Choroid plexus epithelial cell (primary cell): ENCODE results near the gene ELL.

Source experiments
- DNase-seq: peaks from one replicate; pipeline ENCODE4 v3.0.0-alpha.2; 2010; ENCODE audit warnings: low read depth
- H3K4me3 ChIP-seq: 2 replicates; pipeline ENCODE4 v1.5.1; 2011; ENCODE audit warnings: low read depth, mild to moderate bottlenecking, control low read depth, low read length, moderate library complexity
- CTCF ChIP-seq: conservative IDR thresholded peaks from 2 replicates; pipeline ENCODE4 v1.5.1; 2011; ENCODE audit warnings: low read depth, mild to moderate bottlenecking, control low read depth, inconsistent platforms, low read length, moderate library complexity

Gene ELL

DNA sequence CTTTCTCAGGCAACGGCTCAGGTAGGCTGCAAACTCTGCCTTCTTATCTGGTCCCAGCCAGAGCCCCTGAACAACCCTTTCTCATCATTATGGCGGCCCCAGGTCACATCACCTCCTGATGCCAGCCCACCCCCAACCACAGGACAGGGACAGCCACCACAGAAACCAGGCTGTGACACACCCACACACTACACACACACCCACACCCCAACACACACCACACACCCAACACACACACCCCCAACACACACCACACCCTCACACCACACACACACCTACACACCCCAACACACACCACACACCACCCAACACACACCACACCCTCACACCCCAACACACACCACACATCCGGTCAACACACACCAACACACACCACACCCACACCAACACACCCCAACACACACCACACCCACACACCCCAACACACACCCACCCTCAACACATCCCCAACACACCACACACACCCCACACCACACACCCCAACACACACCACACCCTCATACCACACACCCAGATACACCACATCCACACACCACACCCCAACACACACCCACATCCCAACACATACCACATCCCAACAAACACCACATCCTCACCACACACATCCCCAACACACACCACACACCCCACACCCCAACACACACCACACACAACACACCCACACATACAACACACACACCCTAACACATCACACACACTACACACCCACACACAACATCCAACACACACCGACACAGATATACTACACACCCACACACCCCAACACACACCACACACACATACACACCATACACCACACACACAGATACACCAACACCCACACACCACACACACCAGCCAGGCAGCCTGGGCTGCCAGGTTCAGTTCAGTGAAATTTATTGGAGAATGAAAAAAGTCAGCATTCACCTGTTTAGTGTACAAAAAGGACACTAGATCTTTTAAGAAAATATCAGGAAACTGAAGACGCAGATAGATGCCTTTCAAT, 79.8 kb downstream of the ELL start:
- DNase-seq = no peak
- TF ChIP-seq CTCF = no peak
- H3K4me3 ChIP-seq = no peak overlapping the region

DNA sequence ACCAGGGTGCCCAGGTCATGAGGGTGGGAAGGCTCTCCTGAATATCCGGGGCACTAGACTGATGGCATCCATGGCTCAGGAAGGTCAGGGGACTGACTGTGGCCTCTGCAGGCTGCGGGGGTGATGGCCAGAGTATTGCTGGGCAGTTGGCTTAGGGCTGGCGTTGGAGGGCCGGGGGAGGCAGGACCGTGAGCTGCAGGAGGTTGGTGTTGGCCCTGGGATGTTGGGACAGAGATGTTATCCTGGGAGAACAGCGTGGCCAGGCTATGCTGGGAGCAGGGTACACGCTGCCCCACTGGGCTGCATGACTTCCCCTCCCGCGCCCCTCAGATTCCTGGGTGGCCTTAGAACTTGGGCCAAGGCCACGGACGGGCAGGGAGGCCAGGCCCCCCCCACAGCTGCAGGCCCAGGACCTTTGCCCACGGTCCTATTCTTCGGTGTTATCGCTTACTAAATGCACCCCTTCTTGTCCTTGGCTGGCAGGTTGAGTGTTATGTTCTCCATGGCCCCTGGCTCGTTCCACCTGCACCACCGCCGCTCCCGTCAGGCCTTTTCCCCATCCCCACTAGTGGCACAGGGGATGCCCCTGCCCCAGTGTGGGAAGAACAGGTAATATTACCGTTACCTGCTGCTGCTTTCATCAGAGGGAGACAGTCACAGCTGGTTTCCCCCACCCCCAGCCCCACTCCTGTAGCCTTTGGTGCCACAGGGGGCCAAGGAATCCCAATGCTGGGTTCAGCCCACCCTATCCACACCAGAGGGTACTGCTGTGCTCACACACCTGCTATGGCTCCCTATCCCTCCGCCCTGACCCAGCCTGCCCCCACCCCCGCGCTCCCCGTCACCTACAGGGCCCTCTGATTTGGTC, 80.7 kb downstream of the ELL start:
- no peak for DNase-seq
- TF ChIP-seq CTCF = no peak
- H3K4me3 ChIP-seq = no peak overlapping the region

GRCh38 chr19:18440415-18440877, 81.4 kb downstream of the ELL start:
- no peak overlapping the region for H3K4me3 ChIP-seq
- no peak for DNase-seq
- TF ChIP-seq CTCF = peak; percentile 29

DNA sequence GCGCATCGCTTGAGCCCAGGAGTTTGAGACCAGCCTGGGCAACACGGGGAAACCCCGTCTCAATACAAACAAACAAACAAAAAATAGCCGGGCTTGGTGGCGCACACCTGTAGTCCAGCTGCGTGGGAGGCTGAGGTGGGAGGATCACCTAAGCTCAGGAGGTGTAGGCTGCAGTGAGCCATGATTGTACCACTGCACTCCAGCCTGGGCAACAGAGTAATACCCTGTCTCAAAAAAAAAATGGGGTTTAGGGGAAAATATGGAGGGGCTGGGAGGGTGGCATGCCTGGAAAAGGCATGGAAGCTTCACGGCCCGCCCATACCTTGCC, 82.0 kb downstream of the ELL start:
- no peak for DNase-seq
- TF ChIP-seq CTCF = no peak
- H3K4me3 ChIP-seq = no peak overlapping the region

DNA sequence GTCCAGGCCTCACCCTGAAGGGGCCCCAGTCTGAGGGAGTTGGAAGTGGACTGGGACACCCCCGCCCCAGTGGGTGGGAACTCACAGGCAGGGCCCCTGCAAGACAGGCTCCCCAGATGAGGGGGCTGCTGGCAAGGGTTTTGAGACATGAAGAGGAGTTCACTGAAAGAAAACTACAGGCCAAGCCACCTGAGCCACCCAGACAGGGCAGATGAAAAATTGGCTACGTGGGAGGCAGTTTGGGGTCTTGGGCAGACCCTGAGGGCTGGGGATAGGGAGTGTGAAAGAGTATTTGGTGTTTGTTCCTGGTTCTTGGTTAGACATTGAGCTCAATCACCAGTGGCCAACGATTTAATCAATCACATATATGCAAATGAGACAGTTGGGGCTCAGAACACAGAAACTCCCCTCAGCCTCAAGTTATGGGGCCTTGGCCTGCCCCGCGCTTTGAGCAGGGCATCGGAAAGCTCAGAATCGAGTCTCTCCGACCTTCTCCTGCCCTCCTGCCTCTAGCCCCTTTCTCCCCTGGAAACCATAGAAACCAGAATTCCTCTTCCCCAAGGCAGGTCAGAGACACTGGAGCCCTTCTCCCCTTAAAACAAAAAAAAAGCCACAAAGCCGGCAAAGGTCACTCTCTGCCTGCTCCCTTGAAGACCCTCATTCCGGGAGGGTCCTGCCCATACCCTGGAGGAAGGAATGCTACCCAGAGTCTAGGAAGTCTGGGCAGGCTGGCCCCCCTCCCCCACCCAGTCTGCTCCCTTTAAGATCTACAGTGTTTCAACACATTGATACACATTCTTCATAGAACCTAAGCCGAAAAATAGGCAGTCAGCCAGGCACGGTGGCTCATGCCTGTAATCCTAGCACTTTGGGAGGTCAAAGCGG, 82.6 kb downstream of the ELL start:
- TF ChIP-seq CTCF = peak; percentile 38
- H3K4me3 ChIP-seq = no peak overlapping the region
- DNase-seq = peak; percentile 84

- TF ChIP-seq CTCF = no peak
- DNase-seq = peak; percentile 82
- H3K4me3 ChIP-seq = peak overlapping the region; percentile 81
Measured at GRCh38 chr19:18438331-18439024, 83.4 kb downstream of the ELL start.
